Nephron (organoid): ENCODE results near the gene KLHL29.

Experiments used
- H3K27ac Mint-ChIP-seq, 3 experiments: 2 replicates each; pipeline ENCODE4 v1.8.0; 2020; ENCODE audit warnings: mixed read lengths in 3 of 3, mild to moderate bottlenecking in 2 of 3, moderate library complexity in 1 of 3
- H3K27me3 Mint-ChIP-seq: 2 replicates; pipeline ENCODE4 v1.8.0; 2021; ENCODE audit warnings: low read depth, mild to moderate bottlenecking, moderate library complexity, mixed read lengths
- H3K36me3 Mint-ChIP-seq: 2 replicates; pipeline ENCODE4 v1.8.0; 2020; ENCODE audit warnings: low read depth, mixed read lengths
- H3K4me1 Mint-ChIP-seq: 2 replicates; pipeline ENCODE4 v1.8.0; 2020; ENCODE audit warnings: mixed read lengths
- H3K4me3 Mint-ChIP-seq, 3 experiments: 2 replicates each; pipeline ENCODE4 v1.8.0; 2020; ENCODE audit warnings: mild to moderate bottlenecking in 3 of 3, mixed read lengths in 3 of 3, moderate library complexity in 2 of 3
- H3K9me3 Mint-ChIP-seq: 2 replicates; pipeline ENCODE4 v1.8.0; 2020; ENCODE audit warnings: mixed read lengths
- TF ChIP-seq, protein P1 (sequence below), 3 experiments: fragments of 200-600 bp; sonication (generic); IDR thresholded peaks; one replicate each; pipeline ENCODE4 v1.5.0; 2021; ENCODE audit warnings: antibody characterized with exemption in 3 of 3; ENCODE audit not compliant: unreplicated experiment in 3 of 3

The KLHL29 gene

DNA sequence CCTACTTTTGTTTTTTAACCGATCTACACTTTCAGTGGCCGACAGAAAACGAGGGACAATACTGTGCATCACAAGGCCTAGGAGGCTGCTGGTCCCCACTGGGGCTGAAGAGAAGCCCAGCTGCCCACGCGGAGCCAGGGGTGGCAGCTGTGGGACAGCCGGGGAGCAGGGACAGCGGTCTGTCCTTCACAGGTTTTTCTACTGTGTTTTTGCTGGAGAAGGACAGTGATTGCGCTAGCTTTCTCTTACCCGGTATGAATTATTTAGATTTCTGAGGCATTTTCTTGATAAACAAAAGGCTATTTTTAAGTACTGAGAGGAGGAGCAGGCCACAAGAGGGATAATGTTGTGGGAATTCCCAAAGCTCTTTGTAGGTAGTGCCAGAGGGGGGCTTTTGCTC lies 322.1 kb downstream of the KLHL29 start:
- Mint-ChIP-seq H3K4me3 (no peak overlapping the region), H3K27ac (no peak overlapping the region), H3K36me3 (peaks cover 54% of the 10 kb centered on the region), H3K9me3 (no peaks in the 10 kb centered on the region), H3K27me3 (no peaks in the 10 kb centered on the region), H3K4me1 (peaks cover under 1% of the 10 kb centered on the region)
- TF ChIP-seq, protein P1, sequence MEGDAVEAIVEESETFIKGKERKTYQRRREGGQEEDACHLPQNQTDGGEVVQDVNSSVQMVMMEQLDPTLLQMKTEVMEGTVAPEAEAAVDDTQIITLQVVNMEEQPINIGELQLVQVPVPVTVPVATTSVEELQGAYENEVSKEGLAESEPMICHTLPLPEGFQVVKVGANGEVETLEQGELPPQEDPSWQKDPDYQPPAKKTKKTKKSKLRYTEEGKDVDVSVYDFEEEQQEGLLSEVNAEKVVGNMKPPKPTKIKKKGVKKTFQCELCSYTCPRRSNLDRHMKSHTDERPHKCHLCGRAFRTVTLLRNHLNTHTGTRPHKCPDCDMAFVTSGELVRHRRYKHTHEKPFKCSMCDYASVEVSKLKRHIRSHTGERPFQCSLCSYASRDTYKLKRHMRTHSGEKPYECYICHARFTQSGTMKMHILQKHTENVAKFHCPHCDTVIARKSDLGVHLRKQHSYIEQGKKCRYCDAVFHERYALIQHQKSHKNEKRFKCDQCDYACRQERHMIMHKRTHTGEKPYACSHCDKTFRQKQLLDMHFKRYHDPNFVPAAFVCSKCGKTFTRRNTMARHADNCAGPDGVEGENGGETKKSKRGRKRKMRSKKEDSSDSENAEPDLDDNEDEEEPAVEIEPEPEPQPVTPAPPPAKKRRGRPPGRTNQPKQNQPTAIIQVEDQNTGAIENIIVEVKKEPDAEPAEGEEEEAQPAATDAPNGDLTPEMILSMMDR (IDR thresholded peaks at IDR 0.05; ENCODE audit: unreplicated experiment in 3 of 3): no peak

DNA sequence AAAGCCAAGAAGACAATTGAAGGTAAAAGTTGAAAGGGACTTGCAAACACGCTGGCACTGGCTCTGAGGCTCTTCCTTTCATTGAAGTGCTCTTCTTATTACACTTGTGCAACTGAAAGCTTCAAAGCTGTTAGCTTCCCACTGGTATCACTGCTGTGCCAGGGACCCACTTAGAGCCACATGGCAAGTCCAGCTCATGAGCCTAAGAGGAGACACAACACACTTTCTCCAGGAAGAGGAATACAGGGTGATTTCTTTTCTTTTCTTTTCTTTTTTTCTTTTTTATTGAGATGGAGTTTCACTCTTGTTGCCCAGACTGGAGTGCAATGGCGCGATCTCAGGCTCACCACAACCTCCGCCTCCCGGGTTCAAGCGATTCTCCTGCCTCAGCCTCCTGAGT lies 323.8 kb downstream of the KLHL29 start:
- H3K27ac Mint-ChIP-seq: no peak overlapping the region
- H3K4me3 Mint-ChIP-seq: no peak overlapping the region
- peaks cover 10% of the 10 kb centered on the region for H3K4me1 Mint-ChIP-seq
- peaks cover 44% of the 10 kb centered on the region for H3K36me3 Mint-ChIP-seq
- no peaks in the 10 kb centered on the region for H3K9me3 Mint-ChIP-seq
- H3K27me3 Mint-ChIP-seq: no peaks in the 10 kb centered on the region
- TF ChIP-seq, protein P1 (IDR thresholded peaks at IDR 0.05; ENCODE audit: unreplicated experiment in 3 of 3): no peak

DNA sequence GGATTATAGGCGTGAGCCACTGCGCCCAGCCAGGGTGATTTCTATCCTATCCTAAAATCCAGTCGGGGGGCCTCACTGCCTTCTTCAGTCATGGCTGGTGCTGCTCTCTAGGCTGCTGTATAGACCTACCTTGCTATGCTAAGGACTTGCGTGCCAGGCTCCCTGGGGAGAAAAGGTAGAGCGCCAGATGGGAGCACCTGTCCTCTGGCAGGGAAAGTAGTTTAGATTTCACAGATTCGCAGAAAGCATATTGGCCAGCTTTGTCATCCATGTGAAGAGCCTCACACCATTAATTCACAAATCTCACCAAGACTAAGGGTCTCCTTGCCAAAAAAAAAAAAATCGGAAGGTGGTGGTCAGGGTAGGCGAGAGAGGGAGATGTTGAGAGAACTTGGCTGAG lies 324.3 kb downstream of the KLHL29 start:
- Mint-ChIP-seq H3K27ac (no peak overlapping the region), H3K9me3 (no peaks in the 10 kb centered on the region), H3K4me1 (peaks cover 10% of the 10 kb centered on the region), H3K27me3 (no peaks in the 10 kb centered on the region), H3K36me3 (peaks cover 44% of the 10 kb centered on the region), H3K4me3 (no peak overlapping the region)
- TF ChIP-seq, protein P1 (IDR thresholded peaks at IDR 0.05; ENCODE audit: unreplicated experiment in 3 of 3): no peak

DNA sequence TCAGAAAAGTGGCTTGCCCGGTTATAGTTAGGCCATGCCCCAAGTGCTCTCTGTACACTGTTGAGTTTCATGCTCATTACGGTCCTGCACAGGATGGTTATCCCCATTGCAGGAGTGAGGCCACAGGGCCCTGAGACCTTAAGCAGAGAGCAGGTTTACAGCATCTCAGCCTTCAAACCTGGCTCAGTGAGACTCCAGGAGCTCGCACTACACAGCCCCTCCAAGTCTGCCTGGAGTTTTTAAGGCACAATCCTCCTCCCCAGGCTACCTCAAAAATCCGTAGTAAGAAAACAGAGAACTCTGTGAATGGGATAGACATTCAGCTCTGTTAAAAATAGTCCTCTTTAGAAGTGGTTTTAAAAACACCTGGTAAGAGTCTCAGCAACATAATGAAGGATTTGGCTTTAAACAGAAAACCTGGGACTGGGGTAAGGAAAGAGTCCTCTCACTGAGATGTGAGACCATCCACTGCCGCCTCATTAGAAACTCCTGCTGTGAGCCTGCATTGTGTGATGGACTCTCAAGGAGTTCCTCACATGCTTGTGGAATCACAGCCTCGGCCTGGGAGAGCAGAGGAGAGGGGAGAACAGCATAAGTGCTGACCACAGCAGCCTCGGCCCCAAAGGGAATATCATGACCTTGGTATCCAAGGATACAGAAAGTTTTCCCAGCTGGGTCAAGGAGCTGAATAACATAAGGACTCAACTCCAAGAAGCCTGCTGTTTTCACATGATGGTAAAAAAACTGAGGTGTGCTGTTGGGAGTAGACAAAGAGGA lies 327.2 kb downstream of the KLHL29 start:
- Mint-ChIP-seq H3K4me1 (peaks cover 10% of the 10 kb centered on the region), H3K27ac (peak overlapping the region; percentile 22 to 85 (median 31)), H3K36me3 (peaks cover 25% of the 10 kb centered on the region), H3K9me3 (no peaks in the 10 kb centered on the region), H3K27me3 (no peaks in the 10 kb centered on the region), H3K4me3 (no peak overlapping the region)
- TF ChIP-seq, protein P1 (IDR thresholded peaks at IDR 0.05; ENCODE audit: unreplicated experiment in 3 of 3): no peak

DNA sequence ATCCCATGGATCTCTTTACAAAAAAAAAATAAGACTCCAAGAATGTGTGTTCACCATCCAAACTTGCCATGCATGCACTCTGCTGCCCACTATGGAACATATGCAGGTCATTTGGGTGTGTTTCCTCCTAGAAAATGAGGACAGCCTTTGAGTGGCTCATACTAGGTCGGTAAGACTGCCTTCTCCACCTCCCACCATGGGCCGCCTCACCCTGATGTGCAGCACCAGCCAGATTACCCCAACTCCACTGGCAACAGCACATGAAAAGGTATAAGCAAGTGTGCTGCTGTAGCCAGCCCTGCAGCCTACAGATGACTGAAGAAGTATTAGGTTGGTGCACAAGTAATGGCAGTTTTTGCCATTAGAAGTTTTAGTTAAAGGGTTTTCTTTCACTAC lies 327.8 kb downstream of the KLHL29 start:
- Mint-ChIP-seq H3K27me3 (no peaks in the 10 kb centered on the region), H3K27ac (peak overlapping the region; percentile 22 to 85 (median 31)), H3K4me3 (no peak overlapping the region), H3K4me1 (peaks cover 10% of the 10 kb centered on the region), H3K36me3 (peaks cover 20% of the 10 kb centered on the region), H3K9me3 (no peaks in the 10 kb centered on the region)
- TF ChIP-seq, protein P1 (IDR thresholded peaks at IDR 0.05; ENCODE audit: unreplicated experiment in 3 of 3): no peak

DNA sequence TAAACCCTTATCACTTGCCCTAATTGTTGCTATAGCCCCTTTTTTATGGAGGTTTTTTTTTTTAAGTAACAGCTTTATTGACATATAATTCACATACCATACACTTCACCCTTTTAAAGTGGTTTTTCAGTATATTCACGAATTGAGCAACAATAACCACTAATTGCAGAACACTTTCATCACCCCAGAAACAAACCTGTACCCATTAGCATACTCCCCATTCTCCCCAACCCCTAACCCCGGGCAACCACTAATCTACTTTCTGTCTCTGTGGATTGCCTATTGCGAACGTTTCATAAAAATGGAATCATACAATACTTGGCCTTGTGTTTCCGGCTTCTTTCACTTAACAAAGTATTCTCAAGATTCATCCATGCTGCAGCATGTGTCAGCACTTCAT lies 328.4 kb downstream of the KLHL29 start:
- Mint-ChIP-seq H3K27ac (peak overlapping the region in 1 of 3 experiments; percentile 85), H3K27me3 (no peaks in the 10 kb centered on the region), H3K9me3 (no peaks in the 10 kb centered on the region), H3K36me3 (peaks cover 14% of the 10 kb centered on the region), H3K4me1 (peaks cover 10% of the 10 kb centered on the region), H3K4me3 (no peak overlapping the region)
- TF ChIP-seq, protein P1 (IDR thresholded peaks at IDR 0.05; ENCODE audit: unreplicated experiment in 3 of 3): no peak
